Activated T-cell treated with anti-CD3 and anti-CD28 coated beads, Interleukin-2, amount 50 U/mL, for 72 hours (primary cell): Measurements from ENCODE around the gene NPHP4. TPM values are rescaled to one million over a fixed set of nuclear protein-coding genes. Genes with fewer than 3 reads are reported as not detected.

ENCODE experiments used
- ATAC-seq, 2 donors: fragments of 150-1000 bp; cut with Tn5 transposase; replicated peaks in 1 of 2; 2 replicates each; pipeline ENCODE4 v1.10.0; 2021; ENCODE audit warnings: moderate library complexity in 2 of 2, mild to moderate bottlenecking in 1 of 2
- DNase-seq, 2 donors: peaks; one replicate each; pipeline ENCODE4 v3.0.0; 2021 to 2022; ENCODE audit warnings: mixed read lengths in 1 of 2
- H3K27ac Mint-ChIP-seq: one replicate; pipeline ENCODE4 v1.8.0; 2022; ENCODE audit warnings: mild to moderate bottlenecking, moderate library complexity, mixed read lengths
- H3K27me3 Mint-ChIP-seq: one replicate; pipeline ENCODE4 v1.8.0; 2022; ENCODE audit warnings: low read depth, mixed read lengths
- H3K36me3 Mint-ChIP-seq, 2 donors: one replicate each; pipeline ENCODE4 v1.8.0; 2022; ENCODE audit warnings: mixed read lengths in 2 of 2, mild to moderate bottlenecking in 1 of 2; ENCODE audit not compliant: insufficient read depth in 2 of 2
- H3K4me1 Mint-ChIP-seq: one replicate; pipeline ENCODE4 v1.8.0; 2022; ENCODE audit warnings: low read depth, mixed read lengths
- H3K4me3 Mint-ChIP-seq, 2 donors: one replicate each; pipeline ENCODE4 v1.8.0; 2022; ENCODE audit warnings: mild to moderate bottlenecking in 2 of 2, mixed read lengths in 2 of 2, moderate library complexity in 2 of 2
- H3K9me3 Mint-ChIP-seq, 2 donors: one replicate each; pipeline ENCODE4 v1.8.0; 2022; ENCODE audit warnings: mixed read lengths in 2 of 2
- total RNA-seq, 2 donors: library from RNA; stranded (reverse); gene quantifications; one replicate each; pipeline ENCODE4 v1.2.3, GENCODE V29; 2022

NPHP4 gene
- total RNA-seq, 2 donors from 2014 or later = 12.3 to 14.5 TPM

- Mint-ChIP-seq H3K4me1 (no peaks in the 10 kb centered on the region), H3K27me3 (no peaks in the 10 kb centered on the region), H3K4me3 (no peak overlapping the region), H3K27ac (no peak overlapping the region), H3K9me3 (peaks cover 7 to 10% of the 10 kb centered on the region in 2 donors), H3K36me3 (peaks cover 0 to 1% of the 10 kb centered on the region in 2 donors)
- ATAC-seq = no peak
- DNase-seq = no peak
Observed at GRCh38 chr1:5865774-5866173, 126.5 kb downstream of the NPHP4 start.

GRCh38 chr1:5865056-5865455 lies 127.2 kb downstream of the NPHP4 start:
- no peak for ATAC-seq
- no peak for DNase-seq
- Mint-ChIP-seq H3K4me1 (no peaks in the 10 kb centered on the region), H3K27me3 (no peaks in the 10 kb centered on the region), H3K9me3 (peaks cover 7 to 10% of the 10 kb centered on the region in 2 donors), H3K4me3 (no peak overlapping the region), H3K27ac (no peak overlapping the region), H3K36me3 (peaks cover 0 to 1% of the 10 kb centered on the region in 2 donors)

- H3K4me3 Mint-ChIP-seq = no peak overlapping the region
- DNase-seq = no peak
- H3K27me3 Mint-ChIP-seq = no peaks in the 10 kb centered on the region
- peaks cover 7 to 10% of the 10 kb centered on the region in 2 donors for H3K9me3 Mint-ChIP-seq
- H3K4me1 Mint-ChIP-seq = no peaks in the 10 kb centered on the region
- H3K27ac Mint-ChIP-seq = no peak overlapping the region
- ATAC-seq = no peak
- H3K36me3 Mint-ChIP-seq = peaks cover 0 to 1% of the 10 kb centered on the region in 2 donors
Observed at GRCh38 chr1:5864256-5864655, 128.0 kb downstream of the NPHP4 start.

- Mint-ChIP-seq H3K4me1 (no peaks in the 10 kb centered on the region), H3K4me3 (no peak overlapping the region), H3K27ac (no peak overlapping the region), H3K36me3 (peaks cover 0 to 1% of the 10 kb centered on the region in 2 donors), H3K9me3 (no peaks in the 10 kb centered on the region), H3K27me3 (no peaks in the 10 kb centered on the region)
- ATAC-seq = no peak
- no peak for DNase-seq
Observed at GRCh38 chr1:5863238-5863637, 129.0 kb downstream of the NPHP4 start.

- no peak overlapping the region for H3K4me3 Mint-ChIP-seq
- peaks cover 0 to 1% of the 10 kb centered on the region in 2 donors for H3K36me3 Mint-ChIP-seq
- H3K4me1 Mint-ChIP-seq = no peaks in the 10 kb centered on the region
- H3K27me3 Mint-ChIP-seq = no peaks in the 10 kb centered on the region
- DNase-seq (no peak), ATAC-seq (no peak)
- no peaks in the 10 kb centered on the region for H3K9me3 Mint-ChIP-seq
- H3K27ac Mint-ChIP-seq = no peak overlapping the region
Observed at GRCh38 chr1:5861871-5862825, 130.1 kb downstream of the NPHP4 start.

- no peaks in the 10 kb centered on the region for H3K9me3 Mint-ChIP-seq
- ATAC-seq (no peak), DNase-seq (no peak)
- H3K27ac Mint-ChIP-seq = no peak overlapping the region
- H3K4me3 Mint-ChIP-seq = no peak overlapping the region
- H3K4me1 Mint-ChIP-seq = no peaks in the 10 kb centered on the region
- peaks cover 0 to 1% of the 10 kb centered on the region in 2 donors for H3K36me3 Mint-ChIP-seq
- H3K27me3 Mint-ChIP-seq = no peaks in the 10 kb centered on the region
Observed at GRCh38 chr1:5860277-5860676, 131.9 kb downstream of the NPHP4 start.

- Mint-ChIP-seq H3K36me3 (peaks cover 0 to 1% of the 10 kb centered on the region in 2 donors), H3K4me1 (no peaks in the 10 kb centered on the region), H3K9me3 (no peaks in the 10 kb centered on the region), H3K4me3 (no peak overlapping the region), H3K27me3 (no peaks in the 10 kb centered on the region), H3K27ac (no peak overlapping the region)
- ATAC-seq (no peak), DNase-seq (no peak)
Observed at GRCh38 chr1:5859766-5860165, 132.5 kb downstream of the NPHP4 start.

GRCh38 chr1:5858844-5859407 lies 133.3 kb downstream of the NPHP4 start:
- H3K27me3 Mint-ChIP-seq = no peaks in the 10 kb centered on the region
- no peak overlapping the region for H3K27ac Mint-ChIP-seq
- H3K4me1 Mint-ChIP-seq = no peaks in the 10 kb centered on the region
- H3K36me3 Mint-ChIP-seq = peaks cover 0 to 1% of the 10 kb centered on the region in 2 donors
- ATAC-seq = no peak
- no peak for DNase-seq
- H3K4me3 Mint-ChIP-seq = no peak overlapping the region
- no peaks in the 10 kb centered on the region for H3K9me3 Mint-ChIP-seq

GRCh38 chr1:5858246-5858645 lies 134.0 kb downstream of the NPHP4 start:
- Mint-ChIP-seq H3K36me3 (peaks cover 0 to 1% of the 10 kb centered on the region in 2 donors), H3K9me3 (no peaks in the 10 kb centered on the region), H3K4me1 (no peaks in the 10 kb centered on the region), H3K27ac (no peak overlapping the region), H3K4me3 (no peak overlapping the region), H3K27me3 (no peaks in the 10 kb centered on the region)
- no peak for DNase-seq
- ATAC-seq = no peak

- no peak overlapping the region for H3K27ac Mint-ChIP-seq
- no peak overlapping the region for H3K4me3 Mint-ChIP-seq
- no peaks in the 10 kb centered on the region for H3K27me3 Mint-ChIP-seq
- no peaks in the 10 kb centered on the region for H3K4me1 Mint-ChIP-seq
- peaks cover 0 to 1% of the 10 kb centered on the region in 2 donors for H3K36me3 Mint-ChIP-seq
- DNase-seq (no peak), ATAC-seq (no peak)
- H3K9me3 Mint-ChIP-seq = no peaks in the 10 kb centered on the region
Observed at GRCh38 chr1:5857508-5858090, 134.6 kb downstream of the NPHP4 start.

- Mint-ChIP-seq H3K4me1 (no peaks in the 10 kb centered on the region), H3K27ac (no peak overlapping the region), H3K36me3 (no peaks in the 10 kb centered on the region), H3K9me3 (no peaks in the 10 kb centered on the region), H3K4me3 (no peak overlapping the region), H3K27me3 (no peaks in the 10 kb centered on the region)
- ATAC-seq (no peak), DNase-seq (no peak)
Observed at GRCh38 chr1:5857011-5857410, 135.2 kb downstream of the NPHP4 start.

GRCh38 chr1:5856246-5856815 lies 135.9 kb downstream of the NPHP4 start:
- H3K36me3 Mint-ChIP-seq = no peaks in the 10 kb centered on the region
- no peak for DNase-seq
- no peak overlapping the region for H3K4me3 Mint-ChIP-seq
- H3K4me1 Mint-ChIP-seq = no peaks in the 10 kb centered on the region
- no peak overlapping the region for H3K27ac Mint-ChIP-seq
- no peaks in the 10 kb centered on the region for H3K9me3 Mint-ChIP-seq
- no peaks in the 10 kb centered on the region for H3K27me3 Mint-ChIP-seq
- no peak for ATAC-seq
